Hematopoietic multipotent progenitor cell (in vitro differentiated cells): ENCODE measurements around the gene TAS2R8. TPM values are rescaled to one million over a fixed set of nuclear protein-coding genes. Genes with fewer than 3 reads are reported as not detected.

Experiments
- DNase-seq, 3 donors: peaks; one replicate each; pipeline ENCODE4 v3.0.0-alpha.2; 2011 to 2015; ENCODE audit warnings: low read depth in 2 of 3, low spot score in 2 of 3
- small RNA-seq: library from RNA; depleted of rRNA; stranded (forward); fragments of <200 nt; gene quantifications from one replicate; pipeline ENCODE3, GENCODE V24; 2012
- total RNA-seq: library from RNA; depleted of rRNA; stranded (reverse); fragments of >200 nt; gene quantifications from one replicate; pipeline ENCODE4 v1.2.3, GENCODE V29; 2012

TAS2R8 gene
- total RNA-seq, 1 donor, result not detected

- no peak for DNase-seq
Observed at GRCh38 chr12:10756194-10756593, 50.9 kb downstream of the TAS2R8 start.

Small RNA genes within 50 kb of the gene (small RNA-seq; reads per million reads assigned to genes)
- gene PRR4, result not detected

Other genes starting within 250 kb of the TAS2R8 start
- 2.7 TPM for gene MAGOHB, start 193.7 kb downstream of the TAS2R8 start, total RNA-seq
- 1.6 TPM for gene STYK1, start 133.2 kb downstream of the TAS2R8 start, total RNA-seq
- 142 TPM for gene YBX3, start 84.0 kb downstream of the TAS2R8 start, total RNA-seq
- gene TAS2R7, start 4.7 kb downstream of the TAS2R8 start, total RNA-seq, result not detected
- gene TAS2R9, start 2.9 kb upstream of the TAS2R8 start, total RNA-seq, result under 0.01 TPM
- gene TAS2R10, start 19.1 kb upstream of the TAS2R8 start, total RNA-seq, result 0.27 TPM
- gene PRR4, start 42.2 kb upstream of the TAS2R8 start, total RNA-seq, result 1.1 TPM
- gene PRH1, start 77.0 kb upstream of the TAS2R8 start, total RNA-seq, result 34.7 TPM
- gene TAS2R13, start 102.3 kb upstream of the TAS2R8 start, total RNA-seq, result 1.3 TPM
- gene PRH2, start 122.0 kb upstream of the TAS2R8 start, total RNA-seq, result not detected
- gene TAS2R14, start 132.0 kb upstream of the TAS2R8 start, total RNA-seq, result 1.9 TPM
- gene TAS2R50, start 179.6 kb upstream of the TAS2R8 start, total RNA-seq, result 2.7 TPM
- gene TAS2R20, start 191.0 kb upstream of the TAS2R8 start, total RNA-seq, result 2.4 TPM
- gene TAS2R19, start 215.3 kb upstream of the TAS2R8 start, total RNA-seq, result 5.4 TPM
- gene TAS2R31, start 224.1 kb upstream of the TAS2R8 start, total RNA-seq, result 5.1 TPM